ENCODE results near the gene SIRT2.

SIRT2 gene

GRCh38 chr19:38920602-38921419 is 21.4 kb upstream of the SIRT2 start:
- no peak for DNase-seq

- DNase-seq, result no peak
These were observed 20.6 kb upstream of the SIRT2 start for GRCh38 chr19:38919837-38920601.

- DNase-seq, result no peak
These were observed 19.1 kb upstream of the SIRT2 start for GRCh38 chr19:38918526-38918925.

- no peak for DNase-seq
These were observed 18.6 kb upstream of the SIRT2 start for GRCh38 chr19:38917921-38918491.

GRCh38 chr19:38917516-38917915 is 18.1 kb upstream of the SIRT2 start:
- no peak for DNase-seq

GRCh38 chr19:38915329-38916321 is 16.2 kb upstream of the SIRT2 start:
- DNase-seq, result no peak

- DNase-seq, result no peak
These were observed 14.5 kb upstream of the SIRT2 start for GRCh38 chr19:38913958-38914357.

GRCh38 chr19:38912600-38913514 is 13.4 kb upstream of the SIRT2 start:
- no peak for DNase-seq

- no peak for DNase-seq
These were observed 12.1 kb upstream of the SIRT2 start for GRCh38 chr19:38911388-38912001.

- DNase-seq, result no peak
These were observed 11.1 kb upstream of the SIRT2 start for GRCh38 chr19:38910488-38910887.

- no peak for DNase-seq
These were observed 9.5 kb upstream of the SIRT2 start for GRCh38 chr19:38908911-38909310.

- no peak for DNase-seq
These were observed 8.3 kb upstream of the SIRT2 start for GRCh38 chr19:38907670-38908069.

GRCh38 chr19:38907227-38907626 is 7.8 kb upstream of the SIRT2 start:
- DNase-seq, result no peak

GRCh38 chr19:38905620-38906019 is 6.2 kb upstream of the SIRT2 start:
- no peak for DNase-seq

GRCh38 chr19:38904581-38905539 is 5.4 kb upstream of the SIRT2 start:
- DNase-seq, result no peak

- no peak for DNase-seq
These were observed 2.3 kb upstream of the SIRT2 start for GRCh38 chr19:38901683-38902082.

- no peak for DNase-seq
These were observed 1.3 kb upstream of the SIRT2 start for GRCh38 chr19:38900743-38901190.

- DNase-seq, result no peak
These were observed 798 bp upstream of the SIRT2 start for GRCh38 chr19:38900202-38900629.

GRCh38 chr19:38898788-38899446 is 501 bp downstream of the SIRT2 start:
- peak; percentile 9 for DNase-seq
